ENCODE data around the gene SNN. TPM values are rescaled to one million over a fixed set of nuclear protein-coding genes. Genes with fewer than 3 reads are reported as not detected.

The SNN gene
- total and polyA plus RNA-seq, 9 of the 15 experiments (the other 6 are each of a cell fraction or from before 2014, with no cell fraction given): 0.07 to 2.9 (median 1.9) TPM

GRCh38 chr16:11711662-11712061 is 43.4 kb downstream of the SNN start (continued):
- TF ChIP-seq CBX1 (IDR thresholded peaks at IDR 0.05; ENCODE audit: low read depth): no peak

GRCh38 chr16:11712122-11712521 is 43.9 kb downstream of the SNN start:
- no peak overlapping the region for H3K27ac ChIP-seq (ENCODE audit: extremely low read depth, low read depth, low read length)
- H3K4me2 ChIP-seq (ENCODE audit: insufficient read depth, low read length): no peak overlapping the region
- H3K9me1 ChIP-seq (ENCODE audit: control insufficient read depth, insufficient read depth, low read length): no peaks in the 10 kb centered on the region
- H3K36me3 ChIP-seq (ENCODE audit: control insufficient read depth, insufficient read depth, low read length): peaks cover 68% of the 10 kb centered on the region; the same call in 2 of the 3 replicates
- no peaks in the 10 kb centered on the region for H3K9me3 ChIP-seq (replicated peaks; ENCODE audit: control insufficient read depth, insufficient read depth, low read depth, low read length)
- no peak overlapping the region for H3K9ac ChIP-seq (ENCODE audit: insufficient read depth in 1 of 2, low read depth in 2 of 2, low read length in 2 of 2)
- no peaks in the 10 kb centered on the region for H4K20me1 ChIP-seq (replicated peaks; ENCODE audit: control insufficient read depth, insufficient read depth, low read length)
- H3K4me3 ChIP-seq: no peak overlapping the region
- H3K27me3 ChIP-seq (ENCODE audit: control insufficient read depth in 2 of 2, insufficient read depth in 2 of 2, low read length in 2 of 2): no peaks in the 10 kb centered on the region
- WGBS (ENCODE audit: insufficient coverage, low coverage, missing lambda C conversion rate): 97% methylated on average over 3 of the region's 3 CpGs
- no peaks in the 10 kb centered on the region for H3K79me2 ChIP-seq (ENCODE audit: control insufficient read depth, insufficient read depth, low read length)
- BruUV-seq (replicated peaks): no TSS peak
- intact Hi-C loops (cut with micrococcal nuclease) (no loop called here), in situ Hi-C loops (cut with MboI) (no loop called here)
- POLR2A ChIA-PET: interaction anchor here (2.9 kb wide), 1 partner anchor 13 kb away, joined by 9 read pairs; no protein-coding TSS in a partner anchor
- DNase-seq (ENCODE audit: extremely low read depth in 1 of 4, low spot score in 3 of 4) (no peak), ATAC-seq (no peak), FAIRE-seq (no peak)
- CTCF ChIA-PET (ENCODE audit: low intra/inter-chr PET ratio): no interaction called here
- no peaks in the 10 kb centered on the region for H3K4me1 ChIP-seq (replicated peaks in 1 of 2; ENCODE audit: control insufficient read depth in 2 of 2, insufficient read depth in 2 of 2, low read length in 2 of 2)
- no peak overlapping the region for H2AFZ ChIP-seq (ENCODE audit: low read depth, low read length)
- TF ChIP-seq AFF1 (IDR thresholded peaks at IDR 0.05; ENCODE audit: low read depth in 1 of 2, partially characterized antibody in 2 of 2): no peak
- TF ChIP-seq CCAR2 (IDR thresholded peaks at IDR 0.05; ENCODE audit: low read depth, low read length): no peak
- TF ChIP-seq GTF2E2 (tag; IDR thresholded peaks at IDR 0.05): no peak
- no peak for TF ChIP-seq ZBTB7A (IDR thresholded peaks at IDR 0.05; ENCODE audit: borderline replicate concordance, control insufficient read depth, low read depth, low read length)
- TF ChIP-seq CBX8 (IDR thresholded peaks at IDR 0.05; ENCODE audit: borderline replicate concordance, extremely low read depth, low read depth, low read length, poor library complexity, severe bottlenecking): no peak
- no peak for TF ChIP-seq ZBED1 (IDR thresholded peaks at IDR 0.05)
- TF ChIP-seq HMBOX1 (IDR thresholded peaks at IDR 0.05): no peak
- TF ChIP-seq TFE3 (CRISPR knock-in tag; IDR thresholded peaks at IDR 0.05): no peak
- TF ChIP-seq CREB3L1 (IDR thresholded peaks at IDR 0.05; ENCODE audit: borderline replicate concordance, low read depth): no peak
- TF ChIP-seq HNRNPH1 (optimal IDR thresholded peaks at IDR 0.05; ENCODE audit: low read depth, low read length): no peak
- TF ChIP-seq TCF3 (CRISPR knock-in tag; IDR thresholded peaks at IDR 0.05): no peak
- TF ChIP-seq CHCHD3 (CRISPR knock-in tag; IDR thresholded peaks at IDR 0.05): no peak

Measured in K562 (cell line).